ENCODE data around the gene RPSA. TPM values are rescaled to one million over a fixed set of nuclear protein-coding genes. Genes with fewer than 3 reads are reported as not detected.
A peak's percentile ranks its signal among the peaks of the same experiment; 100 is the strongest.

RPSA gene
- total and polyA plus RNA-seq, 2 experiments from 2014 or later: 1,591 to 1,827 TPM

GRCh38 chr3:39434574-39434973, 28.1 kb downstream of the RPSA start:
- Histone ChIP-seq H3K4me2 (no peak overlapping the region), H3K9me2 (ENCODE audit: insufficient read depth) (peaks cover 7% of the 10 kb centered on the region; the same call in 1 of the 2 replicates), H3K4me1 (ENCODE audit: insufficient read depth) (no peaks in the 10 kb centered on the region), H3K27me3 (ENCODE audit: insufficient read depth) (no peaks in the 10 kb centered on the region), H2AFZ (no peak overlapping the region), H3F3A (replicated peaks; ENCODE audit: low read depth) (no peaks in the 10 kb centered on the region), H4K20me1 (replicated peaks; ENCODE audit: insufficient read depth) (no peaks in the 10 kb centered on the region), H3K79me2 (replicated peaks; ENCODE audit: insufficient read depth) (no peaks in the 10 kb centered on the region), H3K4me3 (no peak overlapping the region), H3K36me3 (ENCODE audit: insufficient read depth) (no peaks in the 10 kb centered on the region), H3K27ac (ENCODE audit: low read depth) (no peak overlapping the region)
- TF ChIP-seq ETS1 (IDR thresholded peaks at IDR 0.05) (no peak), ZNF331 (CRISPR knock-in tag; IDR thresholded peaks at IDR 0.05; ENCODE audit: low read depth) (no peak), EZH2 (IDR thresholded peaks at IDR 0.05; ENCODE audit: low read depth, unreplicated experiment) (no peak), ZNF114 (CRISPR knock-in tag; IDR thresholded peaks at IDR 0.05) (no peak), EZH2phosphoT487 (IDR thresholded peaks at IDR 0.05; ENCODE audit: unreplicated experiment) (no peak), JUNB (IDR thresholded peaks at IDR 0.05; ENCODE audit: unreplicated experiment) (no peak), STAT1 (IDR thresholded peaks at IDR 0.05; ENCODE audit: unreplicated experiment) (no peak), NANOG (IDR thresholded peaks at IDR 0.05; ENCODE audit: borderline replicate concordance) (no peak)
- TF ChIP-seq, protein P1, sequence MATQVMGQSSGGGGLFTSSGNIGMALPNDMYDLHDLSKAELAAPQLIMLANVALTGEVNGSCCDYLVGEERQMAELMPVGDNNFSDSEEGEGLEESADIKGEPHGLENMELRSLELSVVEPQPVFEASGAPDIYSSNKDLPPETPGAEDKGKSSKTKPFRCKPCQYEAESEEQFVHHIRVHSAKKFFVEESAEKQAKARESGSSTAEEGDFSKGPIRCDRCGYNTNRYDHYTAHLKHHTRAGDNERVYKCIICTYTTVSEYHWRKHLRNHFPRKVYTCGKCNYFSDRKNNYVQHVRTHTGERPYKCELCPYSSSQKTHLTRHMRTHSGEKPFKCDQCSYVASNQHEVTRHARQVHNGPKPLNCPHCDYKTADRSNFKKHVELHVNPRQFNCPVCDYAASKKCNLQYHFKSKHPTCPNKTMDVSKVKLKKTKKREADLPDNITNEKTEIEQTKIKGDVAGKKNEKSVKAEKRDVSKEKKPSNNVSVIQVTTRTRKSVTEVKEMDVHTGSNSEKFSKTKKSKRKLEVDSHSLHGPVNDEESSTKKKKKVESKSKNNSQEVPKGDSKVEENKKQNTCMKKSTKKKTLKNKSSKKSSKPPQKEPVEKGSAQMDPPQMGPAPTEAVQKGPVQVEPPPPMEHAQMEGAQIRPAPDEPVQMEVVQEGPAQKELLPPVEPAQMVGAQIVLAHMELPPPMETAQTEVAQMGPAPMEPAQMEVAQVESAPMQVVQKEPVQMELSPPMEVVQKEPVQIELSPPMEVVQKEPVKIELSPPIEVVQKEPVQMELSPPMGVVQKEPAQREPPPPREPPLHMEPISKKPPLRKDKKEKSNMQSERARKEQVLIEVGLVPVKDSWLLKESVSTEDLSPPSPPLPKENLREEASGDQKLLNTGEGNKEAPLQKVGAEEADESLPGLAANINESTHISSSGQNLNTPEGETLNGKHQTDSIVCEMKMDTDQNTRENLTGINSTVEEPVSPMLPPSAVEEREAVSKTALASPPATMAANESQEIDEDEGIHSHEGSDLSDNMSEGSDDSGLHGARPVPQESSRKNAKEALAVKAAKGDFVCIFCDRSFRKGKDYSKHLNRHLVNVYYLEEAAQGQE (IDR thresholded peaks at IDR 0.05; ENCODE audit: unreplicated experiment): no peak
- no peaks in the 10 kb centered on the region for H3K36me3 Mint-ChIP-seq (ENCODE audit: low read depth)
- H3K4me3 Mint-ChIP-seq: no peak overlapping the region
- peaks cover 8% of the 10 kb centered on the region for H3K27me3 Mint-ChIP-seq (ENCODE audit: insufficient read depth, low read depth, poor library complexity)
- peaks cover 6% of the 10 kb centered on the region; the same call in 1 of the 3 replicates for H3K4me1 Mint-ChIP-seq
- H3K9me3 Mint-ChIP-seq: no peaks in the 10 kb centered on the region
- no peak overlapping the region for H3K27ac Mint-ChIP-seq
- no peak for ATAC-seq
- no peak for DNase-seq (ENCODE audit: low spot score)

DNA sequence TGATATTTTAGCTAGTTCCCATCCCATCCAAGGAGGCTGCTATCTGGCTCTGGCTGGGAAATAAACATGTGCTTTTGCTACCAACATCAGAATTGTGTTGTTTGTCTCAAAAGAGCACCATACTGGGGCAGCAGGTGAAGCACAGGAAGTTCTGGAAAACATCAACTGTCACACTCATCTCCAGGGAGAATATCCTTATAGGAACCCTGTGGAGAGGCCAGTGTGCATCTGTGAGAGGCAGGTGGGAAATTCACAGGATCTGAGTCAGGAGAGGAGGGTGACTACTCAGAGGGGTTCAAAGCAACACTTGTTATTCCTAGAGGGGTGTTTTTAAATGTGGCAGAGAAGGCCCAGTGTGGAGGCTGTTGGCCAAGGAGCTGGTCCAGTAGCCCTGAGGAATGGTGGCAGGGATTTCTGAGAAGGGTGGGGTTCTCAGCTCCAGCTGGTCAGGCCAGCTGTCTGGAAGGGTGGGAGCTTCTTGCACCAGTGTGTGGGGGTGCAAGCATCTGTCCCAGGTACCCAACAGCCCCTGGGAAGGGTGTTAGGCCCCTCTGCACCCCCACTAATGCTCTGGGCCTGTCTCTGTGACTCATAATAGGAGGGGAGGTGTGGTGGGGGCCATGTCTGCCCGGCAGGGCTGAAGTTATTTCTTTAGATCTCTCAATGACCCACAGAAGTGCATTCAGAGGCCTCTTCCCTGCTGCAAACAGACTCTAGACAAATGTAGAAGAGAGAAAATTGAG, 28.7 kb downstream of the RPSA start:
- Histone ChIP-seq H4K20me1 (replicated peaks; ENCODE audit: insufficient read depth) (no peaks in the 10 kb centered on the region), H3K4me2 (no peak overlapping the region), H3K27me3 (ENCODE audit: insufficient read depth) (no peaks in the 10 kb centered on the region), H3F3A (replicated peaks; ENCODE audit: low read depth) (no peaks in the 10 kb centered on the region), H2AFZ (0 out of 2 replicates have a peak overlapping the region, but pooled peaks have one; percentile 32), H3K4me1 (ENCODE audit: insufficient read depth) (no peaks in the 10 kb centered on the region), H3K36me3 (ENCODE audit: insufficient read depth) (no peaks in the 10 kb centered on the region), H3K9me2 (ENCODE audit: insufficient read depth) (peaks cover 7% of the 10 kb centered on the region; the same call in 1 of the 2 replicates), H3K4me3 (no peak overlapping the region), H3K27ac (ENCODE audit: low read depth) (no peak overlapping the region), H3K79me2 (replicated peaks; ENCODE audit: insufficient read depth) (no peaks in the 10 kb centered on the region)
- H3K36me3 Mint-ChIP-seq (ENCODE audit: low read depth): no peaks in the 10 kb centered on the region
- no peak overlapping the region for H3K4me3 Mint-ChIP-seq
- H3K27me3 Mint-ChIP-seq (ENCODE audit: insufficient read depth, low read depth, poor library complexity): peaks cover 4% of the 10 kb centered on the region
- H3K9me3 Mint-ChIP-seq: no peaks in the 10 kb centered on the region
- H3K4me1 Mint-ChIP-seq: peaks cover 6% of the 10 kb centered on the region; the same call in 1 of the 3 replicates
- no peak overlapping the region; the same call in 1 of the 2 replicates for H3K27ac Mint-ChIP-seq
- DNase-seq (ENCODE audit: low spot score) (no peak), ATAC-seq (no peak)
- TF ChIP-seq POLR2AphosphoS5 (IDR thresholded peaks at IDR 0.05; ENCODE audit: low read depth) (no peak), JUNB (IDR thresholded peaks at IDR 0.05; ENCODE audit: unreplicated experiment) (no peak), CTCF (conservative IDR thresholded peaks at IDR 0.05; ENCODE audit: low read depth in 2 of 2) (no peak), EZH2 (IDR thresholded peaks at IDR 0.05; ENCODE audit: low read depth, unreplicated experiment) (no peak)
